KBM-7 (cell line): Measurements from ENCODE around the gene PLEKHA7.
"Not testable (repeated sequence)": the region's sequence is repeated elsewhere in the genome, so short reads cannot be mapped to it uniquely, and the experiment has no call there.

Experiments used
- DNase-seq: peaks from one replicate; pipeline ENCODE4 v3.0.0-alpha.2; 2015
- in situ Hi-C: fragments of 300-500 bp; cut with MboI; formaldehyde crosslinking; loops from 2 replicates; pipeline ENCODE4 v1.14.3; 2020; ENCODE audit warnings: low sequenced_read_pairs, low pct_unique_long_range_greater_than_20kb, mixed read lengths

Gene PLEKHA7

GRCh38 chr11:16923987-16924386 lies 90.2 kb downstream of the PLEKHA7 start:
- no peak for DNase-seq
- in situ Hi-C loops = no loop called here

- no peak for DNase-seq
- in situ Hi-C loops = no loop called here
Observed at GRCh38 chr11:16921668-16922067, 92.5 kb downstream of the PLEKHA7 start.

GRCh38 chr11:16921019-16921418 lies 93.2 kb downstream of the PLEKHA7 start:
- no peak for DNase-seq
- in situ Hi-C loops = no loop called here

- in situ Hi-C loops = no loop called here
- DNase-seq = no peak
Observed at GRCh38 chr11:16920559-16920958, 93.7 kb downstream of the PLEKHA7 start.

- in situ Hi-C loops = not testable (repeated sequence)
Observed at GRCh38 chr11:16918543-16919182, 95.6 kb downstream of the PLEKHA7 start.

GRCh38 chr11:16917941-16918340 lies 96.3 kb downstream of the PLEKHA7 start:
- in situ Hi-C loops = no loop called here
- no peak for DNase-seq

More at GRCh38 chr11:16918543-16919182, 95.6 kb downstream of the PLEKHA7 start:
- peak; percentile 57 for DNase-seq

- DNase-seq = no peak
- in situ Hi-C loops = no loop called here
Observed at GRCh38 chr11:16912692-16913111, 101.5 kb downstream of the PLEKHA7 start.

GRCh38 chr11:16911658-16912057 lies 102.6 kb downstream of the PLEKHA7 start:
- DNase-seq = no peak
- in situ Hi-C loops = no loop called here

- in situ Hi-C loops = no loop called here
- no peak for DNase-seq
Observed at GRCh38 chr11:16911186-16911585, 103.0 kb downstream of the PLEKHA7 start.

- in situ Hi-C loops = no loop called here
- DNase-seq = no peak
Observed at GRCh38 chr11:16909359-16910035, 104.7 kb downstream of the PLEKHA7 start.

GRCh38 chr11:16905375-16905774 lies 108.8 kb downstream of the PLEKHA7 start:
- DNase-seq = no peak
- in situ Hi-C loops = no loop called here

- in situ Hi-C loops, DNase-seq: not testable (repeated sequence)
Observed at GRCh38 chr11:16904761-16905160, 109.5 kb downstream of the PLEKHA7 start.

GRCh38 chr11:16902781-16903378 lies 111.3 kb downstream of the PLEKHA7 start:
- in situ Hi-C loops = no loop called here
- DNase-seq = peak; percentile 50

GRCh38 chr11:16902182-16902581 lies 112.0 kb downstream of the PLEKHA7 start:
- in situ Hi-C loops = no loop called here
- no peak for DNase-seq

GRCh38 chr11:16900491-16900890 lies 113.7 kb downstream of the PLEKHA7 start:
- no peak for DNase-seq
- in situ Hi-C loops = no loop called here

GRCh38 chr11:16899708-16900303 lies 114.4 kb downstream of the PLEKHA7 start:
- no peak for DNase-seq
- in situ Hi-C loops = no loop called here

- in situ Hi-C loops = no loop called here
- DNase-seq = no peak
Observed at GRCh38 chr11:16898274-16898985, 115.8 kb downstream of the PLEKHA7 start.

- in situ Hi-C loops = no loop called here
Observed at GRCh38 chr11:16897470-16898061, 116.6 kb downstream of the PLEKHA7 start.

More at GRCh38 chr11:16897470-16898061, 116.6 kb downstream of the PLEKHA7 start:
- peak; percentile 77 for DNase-seq
